ENCODE results near the gene SLC5A6. TPM values are rescaled to one million over a fixed set of nuclear protein-coding genes. Genes with fewer than 3 reads are reported as not detected.

The SLC5A6 gene
- total and polyA plus RNA-seq, 2 of the 8 experiments (the other 6 are each of a cell fraction or from before 2014, with no cell fraction given) = 118 to 183 TPM

DNA sequence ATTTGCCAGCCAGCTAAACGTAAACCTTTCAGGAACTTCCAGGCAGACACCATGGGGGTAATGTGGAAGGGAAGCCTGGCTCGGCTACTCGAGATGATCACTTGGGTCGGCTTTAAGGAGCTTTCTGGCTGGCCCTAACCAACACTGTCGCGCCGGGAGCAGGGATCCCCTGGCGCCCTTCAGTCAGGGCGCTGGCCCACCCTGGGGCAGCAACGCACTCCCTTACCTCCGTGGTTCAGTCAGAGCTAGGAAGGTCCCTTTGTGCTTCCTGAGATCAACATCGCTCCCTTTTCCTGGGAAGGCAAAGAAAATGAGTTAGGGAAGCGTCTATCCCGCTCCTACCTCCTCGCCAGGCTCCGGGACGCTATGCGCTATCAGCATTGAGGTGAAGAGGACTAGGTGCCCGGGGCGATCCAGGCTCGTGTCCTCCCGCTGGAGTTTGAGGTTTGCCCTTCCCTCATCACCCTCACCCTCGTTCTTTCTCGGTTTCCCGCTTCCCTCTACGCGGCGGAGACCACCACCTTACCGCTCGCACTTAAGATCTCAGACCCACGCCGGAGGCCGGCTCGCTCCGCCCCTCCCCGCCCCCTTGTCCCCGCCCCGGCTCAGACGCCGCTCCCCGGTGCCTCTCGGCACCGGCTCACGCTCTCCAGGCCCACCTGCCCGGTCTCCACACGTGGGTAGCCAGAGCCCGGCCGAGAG, 676 bp downstream of the SLC5A6 start (continued):
- peak in 1 of 2 experiments; percentile 44; a peak in 1 of 3 replicates for TF ChIP-seq POLR2A (IDR thresholded peaks at IDR 0.05; ENCODE audit: control extremely low read depth in 1 of 2, low read depth in 2 of 2, low read length in 2 of 2)
- peak; percentile 45; the same call in 1 of the 2 replicates for TF ChIP-seq TAF1 (IDR thresholded peaks at IDR 0.05; ENCODE audit: low read depth, low read length)
- no peak for TF ChIP-seq ASH2L (IDR thresholded peaks at IDR 0.05; ENCODE audit: low read length)
- TF ChIP-seq ZNF274 (IDR thresholded peaks at IDR 0.05; ENCODE audit: borderline replicate concordance, extremely low read depth, low read length) = no peak
- TF ChIP-seq PHF8 (conservative IDR thresholded peaks at IDR 0.05; ENCODE audit: low read depth, low read length) = no peak; the same call in 1 of the 2 replicates
- peak; percentile 54 for TF ChIP-seq TBP (IDR thresholded peaks at IDR 0.05; ENCODE audit: low read depth, low read length)
- no peak for TF ChIP-seq TAF7 (optimal IDR thresholded peaks at IDR 0.05; ENCODE audit: borderline replicate concordance, low read depth, low read length)
- TF ChIP-seq SIN3A (conservative IDR thresholded peaks at IDR 0.05 in 1 of 2, IDR thresholded peaks at IDR 0.05 in 1 of 2; ENCODE audit: low read depth in 1 of 2, low read length in 2 of 2) = peak in 1 of 2 experiments; percentile 26; a peak in 1 of 4 replicates
- peak; percentile 51; the same call in 1 of the 2 replicates for TF ChIP-seq POLR2AphosphoS5 (IDR thresholded peaks at IDR 0.05; ENCODE audit: low read depth, low read length)
- TF ChIP-seq NANOG (IDR thresholded peaks at IDR 0.05; ENCODE audit: insufficient read depth, low read depth, low read length, poor library complexity, severe bottlenecking) = no peak
- TF ChIP-seq, protein P1, sequence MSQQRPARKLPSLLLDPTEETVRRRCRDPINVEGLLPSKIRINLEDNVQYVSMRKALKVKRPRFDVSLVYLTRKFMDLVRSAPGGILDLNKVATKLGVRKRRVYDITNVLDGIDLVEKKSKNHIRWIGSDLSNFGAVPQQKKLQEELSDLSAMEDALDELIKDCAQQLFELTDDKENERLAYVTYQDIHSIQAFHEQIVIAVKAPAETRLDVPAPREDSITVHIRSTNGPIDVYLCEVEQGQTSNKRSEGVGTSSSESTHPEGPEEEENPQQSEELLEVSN (IDR thresholded peaks at IDR 0.05) = peak; percentile 65
- TF ChIP-seq NRF1 (IDR thresholded peaks at IDR 0.05; ENCODE audit: low read depth, low read length) = no peak
- no peak for TF ChIP-seq KDM1A (IDR thresholded peaks at IDR 0.05; ENCODE audit: borderline replicate concordance, low read length)
- no peak for TF ChIP-seq HDAC2 (IDR thresholded peaks at IDR 0.05; ENCODE audit: borderline replicate concordance in 1 of 2, low read depth in 2 of 2, low read length in 2 of 2)
- TF ChIP-seq SIX5 (IDR thresholded peaks at IDR 0.05; ENCODE audit: low read depth, low read length) = no peak
- peak; percentile 54 for TF ChIP-seq SAP30 (IDR thresholded peaks at IDR 0.05; ENCODE audit: insufficient read depth, insufficient replicate concordance, low read length)
- no peak for TF ChIP-seq RXRA (IDR thresholded peaks at IDR 0.05; ENCODE audit: insufficient read depth, low read depth, low read length)
- no peak for TF ChIP-seq SUZ12 (IDR thresholded peaks at IDR 0.05; ENCODE audit: low read length)
- TF ChIP-seq EZH2 (IDR thresholded peaks at IDR 0.05; ENCODE audit: low read depth, low read length, severe bottlenecking) = no peak
- no peak for TF ChIP-seq CHD2 (IDR thresholded peaks at IDR 0.05; ENCODE audit: low read length)
- no peak for TF ChIP-seq RNF2 (IDR thresholded peaks at IDR 0.05; ENCODE audit: borderline replicate concordance, low read depth, low read length, missing control alignments, poor library complexity, severe bottlenecking)
- no peak for TF ChIP-seq BCL11A (IDR thresholded peaks at IDR 0.05; ENCODE audit: low read depth in 2 of 2, low read length in 2 of 2)
- TF ChIP-seq POU5F1 (IDR thresholded peaks at IDR 0.05; ENCODE audit: low read depth, low read length) = no peak
